ENCODE results near the gene MRPS10. TPM values are rescaled to one million over a fixed set of nuclear protein-coding genes. Genes with fewer than 3 reads are reported as not detected.

Gene MRPS10
- total RNA-seq, 2 experiments from 2014 or later: 39.7 to 40.7 TPM

DNA sequence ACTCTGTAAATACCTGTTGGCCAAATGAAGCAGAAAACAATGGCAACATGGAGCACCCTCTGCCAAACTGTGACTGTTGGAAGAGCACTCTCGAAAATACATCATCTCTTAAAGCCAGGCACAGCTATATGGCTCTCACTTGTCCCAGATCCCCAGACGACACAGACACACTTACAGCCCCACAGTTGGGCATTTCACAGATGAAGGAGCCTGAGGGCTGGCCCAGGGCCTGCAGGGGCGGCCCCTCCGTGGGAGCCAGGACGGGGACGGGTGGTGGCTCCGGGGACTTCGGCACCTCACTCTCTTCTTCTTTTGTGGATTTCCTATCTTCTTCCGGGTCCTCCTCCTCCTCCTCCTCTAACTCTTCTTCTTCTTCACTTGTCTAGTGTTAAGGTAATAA is 18.4 kb upstream of the MRPS10 start:
- peaks cover 13% of the 10 kb centered on the region for H3K4me1 Mint-ChIP-seq (ENCODE audit: low read depth)
- CTCF ChIA-PET: interaction anchor here (0.8 kb wide), 1 partner anchor 154 kb away, joined by 4 read pairs; no protein-coding TSS in a partner anchor
- intact Hi-C loops (cut with micrococcal nuclease): no loop called here
- H3K9me3 Mint-ChIP-seq: no peaks in the 10 kb centered on the region
- H3K27ac Mint-ChIP-seq: peak overlapping the region; percentile 76
- no peaks in the 10 kb centered on the region for H3K27me3 Mint-ChIP-seq (ENCODE audit: low read depth)
- peaks cover 6% of the 10 kb centered on the region for H3K36me3 Mint-ChIP-seq (ENCODE audit: low read depth)
- H3K4me3 Mint-ChIP-seq: no peak overlapping the region
- DNase-seq: no peak

DNA sequence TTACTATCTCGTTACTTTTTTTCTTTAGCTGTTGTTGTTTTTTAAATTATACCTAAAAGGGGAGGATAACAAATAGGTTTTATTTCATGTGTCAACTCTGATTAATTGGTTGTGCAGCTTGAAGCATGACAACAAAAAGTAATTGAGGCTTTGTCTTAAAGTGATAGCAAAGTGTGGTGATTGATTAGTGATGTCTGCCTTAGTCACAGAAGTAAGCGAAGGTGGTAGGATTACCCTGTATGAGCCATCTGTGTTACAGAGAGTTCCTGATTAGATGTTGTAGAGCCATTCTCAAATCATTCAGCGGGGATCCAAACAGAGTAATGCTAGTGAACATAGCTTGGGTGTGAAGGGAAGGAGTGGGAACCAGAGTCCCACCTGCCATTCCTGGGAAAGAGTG is 14.4 kb upstream of the MRPS10 start:
- H3K4me3 Mint-ChIP-seq: no peak overlapping the region

DNA sequence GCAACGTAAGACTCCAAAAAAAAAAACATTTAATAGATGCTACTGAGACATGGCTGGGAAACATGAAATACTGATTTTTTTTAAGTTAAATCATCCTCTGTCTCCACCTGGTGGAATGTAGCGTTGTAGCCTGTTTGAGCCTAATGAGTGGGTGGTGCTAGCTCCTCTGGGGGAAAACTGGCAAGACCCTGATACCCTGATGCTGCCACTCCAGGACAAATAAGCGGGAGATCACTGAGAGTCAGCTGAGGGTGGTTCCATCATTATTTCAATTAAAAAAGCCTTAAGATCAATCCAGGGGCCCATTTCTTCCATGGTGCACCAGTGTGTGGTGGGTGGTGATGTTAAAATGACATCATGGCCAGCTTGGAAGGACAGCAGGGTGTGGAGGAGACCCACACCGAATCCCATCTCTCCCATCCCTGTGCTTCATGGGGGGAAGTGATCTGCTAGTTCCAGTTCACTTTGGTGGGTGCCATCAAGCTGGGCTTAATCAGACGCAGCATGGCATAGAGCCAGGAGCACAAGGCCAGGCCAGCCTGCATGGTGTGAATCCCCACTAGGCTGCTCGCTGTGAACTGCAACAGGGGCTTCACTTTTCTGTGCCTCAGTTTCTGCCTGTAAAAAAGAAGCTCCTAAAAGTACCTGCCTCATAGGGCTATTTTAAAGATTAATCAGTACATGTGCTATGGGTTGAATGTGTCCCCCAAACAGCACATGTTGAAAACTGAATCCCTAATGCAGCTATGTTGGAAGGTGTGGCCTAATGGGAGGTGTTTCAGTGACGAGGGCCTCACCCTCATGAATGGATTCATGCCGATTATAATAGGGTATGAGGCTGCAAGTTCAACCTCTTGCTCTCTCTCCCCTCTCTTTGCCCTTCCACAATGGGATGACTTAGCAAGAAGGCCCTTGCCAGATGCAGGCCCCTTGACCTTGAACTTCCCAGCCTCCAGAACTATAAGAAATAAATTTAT is 13.0 kb upstream of the MRPS10 start:
- H3K4me1 Mint-ChIP-seq (ENCODE audit: low read depth): no peaks in the 10 kb centered on the region
- no peaks in the 10 kb centered on the region for H3K27me3 Mint-ChIP-seq (ENCODE audit: low read depth)
- no peaks in the 10 kb centered on the region for H3K9me3 Mint-ChIP-seq
- no peak for DNase-seq
- CTCF ChIA-PET: interaction anchor here (0.6 to 1.5 kb wide), 9 partner anchors 18 to 513 kb away, joined by 3 to 5 read pairs (median 4); no protein-coding TSS in a partner anchor
- H3K4me3 Mint-ChIP-seq: no peak overlapping the region
- intact Hi-C loops (cut with micrococcal nuclease): no loop called here
- peaks cover 4% of the 10 kb centered on the region for H3K36me3 Mint-ChIP-seq (ENCODE audit: low read depth)
- no peak overlapping the region for H3K27ac Mint-ChIP-seq

More for the DNA sequence above, 14.4 kb upstream of the MRPS10 start:
- intact Hi-C loops (cut with micrococcal nuclease): no loop called here
- H3K9me3 Mint-ChIP-seq: no peaks in the 10 kb centered on the region
- no peak overlapping the region for H3K27ac Mint-ChIP-seq
- DNase-seq: no peak
- no peaks in the 10 kb centered on the region for H3K27me3 Mint-ChIP-seq (ENCODE audit: low read depth)
- peaks cover 4% of the 10 kb centered on the region for H3K36me3 Mint-ChIP-seq (ENCODE audit: low read depth)
- H3K4me1 Mint-ChIP-seq (ENCODE audit: low read depth): peaks cover 9% of the 10 kb centered on the region
- CTCF ChIA-PET: interaction anchor here (1.3 to 3.1 kb wide), 2 partner anchors 16 to 315 kb away, joined by 3 to 11 read pairs; no protein-coding TSS in a partner anchor

DNA sequence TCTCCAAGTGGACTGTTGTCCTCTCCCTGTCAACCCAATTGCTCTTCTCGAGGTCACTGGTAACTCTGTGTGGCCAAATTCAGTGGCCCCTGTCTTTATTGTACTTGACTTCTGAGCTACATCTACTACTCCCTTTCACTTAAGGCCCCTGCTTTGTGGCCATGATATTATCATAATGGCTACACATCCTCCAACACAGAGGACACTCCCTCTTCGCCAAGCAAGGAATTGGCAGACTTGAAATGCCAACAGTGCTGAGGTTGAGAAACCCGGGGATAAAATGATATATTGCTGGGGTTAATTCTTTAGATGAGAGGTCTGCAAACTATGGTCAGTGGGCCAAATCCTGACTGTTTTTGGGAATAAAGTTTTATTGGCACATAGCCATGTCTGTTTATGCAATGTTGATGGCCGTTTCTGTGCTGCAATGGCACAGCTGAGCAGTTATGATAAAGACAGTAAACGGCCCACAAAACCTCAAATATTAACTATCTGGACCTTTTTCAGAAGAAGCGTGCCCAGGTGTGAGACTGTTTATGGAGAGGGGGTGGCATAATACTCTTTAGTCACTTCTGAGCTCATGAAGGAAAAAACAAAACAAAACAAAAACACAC is 12.0 kb upstream of the MRPS10 start:
- Mint-ChIP-seq H3K4me3 (no peak overlapping the region), H3K36me3 (ENCODE audit: low read depth) (peaks cover 4% of the 10 kb centered on the region), H3K27ac (no peak overlapping the region), H3K4me1 (ENCODE audit: low read depth) (peaks cover 4% of the 10 kb centered on the region), H3K27me3 (ENCODE audit: low read depth) (no peaks in the 10 kb centered on the region), H3K9me3 (no peaks in the 10 kb centered on the region)
- CTCF ChIA-PET: interaction anchor here (0.7 to 1.5 kb wide), 2 partner anchors 217 to 318 kb away, joined by 3 to 4 read pairs; no protein-coding TSS in a partner anchor
- no peak for DNase-seq
- intact Hi-C loops (cut with micrococcal nuclease): no loop called here

DNA sequence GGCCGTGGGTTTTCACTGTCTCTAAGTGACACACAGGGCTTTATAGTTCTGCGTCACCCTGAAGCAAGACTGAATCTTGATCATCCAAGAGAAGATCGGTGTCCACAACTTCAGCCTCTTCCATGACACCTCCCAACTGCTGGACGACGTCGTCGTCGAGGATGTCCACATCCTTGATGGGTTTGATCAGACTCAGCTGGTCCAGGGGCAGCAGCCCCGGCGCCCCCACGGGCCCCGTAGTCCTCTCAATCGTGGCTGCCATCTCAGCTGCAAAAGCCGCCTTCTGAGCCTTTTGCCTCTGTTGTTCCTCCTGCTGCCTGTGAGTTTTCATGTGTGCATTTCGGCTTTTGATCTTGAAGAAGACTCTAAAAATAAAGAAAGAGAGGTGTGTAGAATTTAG is 10.6 kb upstream of the MRPS10 start:
- CTCF ChIA-PET: no interaction called here
- Mint-ChIP-seq H3K9me3 (no peaks in the 10 kb centered on the region), H3K27ac (no peak overlapping the region), H3K4me3 (no peak overlapping the region), H3K4me1 (ENCODE audit: low read depth) (peaks cover 15% of the 10 kb centered on the region), H3K27me3 (ENCODE audit: low read depth) (no peaks in the 10 kb centered on the region), H3K36me3 (ENCODE audit: low read depth) (peaks cover 4% of the 10 kb centered on the region)
- intact Hi-C loops (cut with micrococcal nuclease): no loop called here
- DNase-seq: no peak

DNA sequence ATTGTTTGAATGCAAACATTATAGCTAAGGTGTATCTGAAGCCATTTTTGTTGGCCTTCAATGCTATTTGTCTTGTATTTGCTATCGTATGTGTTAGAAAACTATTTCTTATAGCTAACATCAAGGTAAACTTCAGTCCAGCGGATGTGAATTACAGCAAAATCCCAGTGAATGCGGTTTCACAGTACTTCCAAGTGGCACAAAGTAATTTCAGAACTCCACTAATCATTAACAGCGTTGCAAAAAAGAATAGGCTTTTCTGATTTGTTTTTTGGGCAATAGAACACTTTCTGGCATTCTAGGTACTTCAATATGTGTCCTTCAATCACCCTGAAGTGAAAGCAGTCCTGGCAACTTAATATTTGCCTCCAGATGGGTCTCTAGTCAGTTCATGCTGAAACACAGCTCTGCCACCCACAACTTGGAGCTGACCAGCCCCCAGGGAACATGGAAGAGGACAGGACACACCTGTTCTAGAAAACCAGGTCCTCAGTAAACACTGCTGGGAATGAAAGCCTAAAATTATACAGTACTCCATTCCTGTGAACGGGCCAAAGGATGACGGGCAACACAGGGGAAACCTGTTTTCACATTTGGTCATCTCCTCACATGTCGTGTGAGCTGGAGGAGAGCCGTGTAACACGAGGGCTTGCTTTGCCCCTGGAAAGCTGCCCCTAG is 9.7 kb upstream of the MRPS10 start:
- H3K36me3 Mint-ChIP-seq (ENCODE audit: low read depth): no peaks in the 10 kb centered on the region
- H3K9me3 Mint-ChIP-seq: no peaks in the 10 kb centered on the region
- no peaks in the 10 kb centered on the region for H3K27me3 Mint-ChIP-seq (ENCODE audit: low read depth)
- DNase-seq: no peak
- CTCF ChIA-PET: interaction anchor here (1.4 to 2.4 kb wide), 3 partner anchors 13 to 320 kb away, joined by 4 to 12 read pairs (median 10); no protein-coding TSS in a partner anchor
- H3K27ac Mint-ChIP-seq: no peak overlapping the region
- intact Hi-C loops (cut with micrococcal nuclease): no loop called here
- H3K4me1 Mint-ChIP-seq (ENCODE audit: low read depth): peaks cover 15% of the 10 kb centered on the region
- H3K4me3 Mint-ChIP-seq: no peak overlapping the region

DNA sequence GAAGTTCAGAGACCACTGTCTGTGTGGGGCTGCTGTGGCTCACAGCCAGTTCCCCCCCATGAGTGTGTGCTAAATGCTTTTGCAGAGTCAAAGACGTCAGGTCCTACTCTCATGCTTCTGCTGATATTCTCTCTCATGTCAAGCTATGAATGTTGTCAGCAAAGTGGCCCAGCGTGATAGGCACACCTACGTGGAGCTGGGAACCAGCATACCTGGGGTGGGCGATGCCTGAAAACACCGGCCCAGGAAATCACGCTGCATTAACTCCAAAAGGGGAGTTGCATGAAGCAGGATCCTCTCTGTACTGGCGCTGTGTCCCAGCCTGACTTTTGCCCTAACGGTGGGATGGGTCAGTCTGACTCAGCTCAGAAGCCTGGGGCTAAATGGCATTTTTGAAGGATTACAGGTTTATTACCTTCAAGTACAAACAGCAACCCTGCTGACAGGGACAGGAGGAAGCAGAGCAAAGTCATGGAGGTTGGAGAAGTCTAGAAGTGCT is 9.0 kb upstream of the MRPS10 start:
- Mint-ChIP-seq H3K9me3 (no peaks in the 10 kb centered on the region), H3K36me3 (ENCODE audit: low read depth) (no peaks in the 10 kb centered on the region), H3K4me3 (no peak overlapping the region), H3K4me1 (ENCODE audit: low read depth) (peaks cover 15% of the 10 kb centered on the region), H3K27me3 (ENCODE audit: low read depth) (no peaks in the 10 kb centered on the region), H3K27ac (no peak overlapping the region)
- intact Hi-C loops (cut with micrococcal nuclease): no loop called here
- DNase-seq: no peak
- CTCF ChIA-PET: interaction anchor here (0.5 to 2.4 kb wide), 5 partner anchors 12 to 321 kb away, joined by 3 to 12 read pairs (median 4); no protein-coding TSS in a partner anchor

DNA sequence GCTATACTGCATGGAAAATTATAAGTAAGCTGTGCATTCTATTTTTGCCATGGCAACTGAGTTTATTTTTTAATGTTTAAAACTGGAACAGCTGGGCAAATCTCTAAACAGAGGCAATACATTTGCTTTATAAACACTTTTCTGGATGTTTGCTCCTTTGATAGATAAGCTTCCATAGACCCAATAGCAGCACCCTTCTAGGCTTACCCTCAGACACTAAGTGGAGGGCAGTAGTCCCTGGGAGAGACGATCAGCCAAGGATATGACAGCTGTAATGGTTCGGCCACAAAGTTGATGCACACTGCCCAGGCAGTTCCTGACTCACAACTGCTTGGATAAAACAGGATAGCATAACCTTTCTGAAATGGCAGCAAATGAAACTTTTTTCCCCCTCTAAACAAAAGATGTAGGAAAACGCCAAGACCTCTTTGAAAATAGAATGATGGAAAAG is 8.5 kb upstream of the MRPS10 start:
- CTCF ChIA-PET: interaction anchor here (0.5 to 2.4 kb wide), 5 partner anchors 12 to 321 kb away, joined by 3 to 12 read pairs (median 4); no protein-coding TSS in a partner anchor
- H3K4me3 Mint-ChIP-seq: no peak overlapping the region

DNA sequence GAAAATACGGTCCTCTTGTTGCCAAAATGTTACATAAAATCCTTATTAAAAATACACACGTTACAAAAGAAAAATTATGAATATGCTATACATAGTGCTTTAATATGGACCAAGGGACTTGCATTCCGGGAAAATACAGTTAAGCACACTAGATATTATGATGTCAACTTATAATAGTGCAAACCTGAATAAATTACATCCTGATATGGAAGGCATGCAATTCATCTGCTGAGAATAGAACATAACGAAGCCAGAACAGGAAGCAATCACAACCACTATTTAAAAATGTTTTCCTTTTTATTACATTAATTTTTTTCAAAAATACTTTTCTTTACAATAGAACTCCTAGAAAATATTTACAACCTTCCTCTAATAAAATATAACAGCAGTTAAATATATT is 7.8 kb upstream of the MRPS10 start:
- no peaks in the 10 kb centered on the region for H3K27me3 Mint-ChIP-seq (ENCODE audit: low read depth)
- CTCF ChIA-PET: interaction anchor here (0.6 to 1.6 kb wide), 3 partner anchors 11 to 369 kb away, joined by 3 to 5 read pairs (median 4); no protein-coding TSS in a partner anchor
- intact Hi-C loops (cut with micrococcal nuclease): loop anchor here (2.0 kb wide), 1 partner anchor 115 kb away; no protein-coding TSS in a partner anchor
- no peak for DNase-seq
- no peak overlapping the region for H3K4me3 Mint-ChIP-seq
- H3K27ac Mint-ChIP-seq: no peak overlapping the region
- H3K36me3 Mint-ChIP-seq (ENCODE audit: low read depth): no peaks in the 10 kb centered on the region
- H3K9me3 Mint-ChIP-seq: no peaks in the 10 kb centered on the region
- H3K4me1 Mint-ChIP-seq (ENCODE audit: low read depth): peaks cover 22% of the 10 kb centered on the region

More for the DNA sequence above, 8.5 kb upstream of the MRPS10 start:
- peaks cover 17% of the 10 kb centered on the region for H3K4me1 Mint-ChIP-seq (ENCODE audit: low read depth)
- no peak for DNase-seq
- no peaks in the 10 kb centered on the region for H3K9me3 Mint-ChIP-seq
- no peaks in the 10 kb centered on the region for H3K27me3 Mint-ChIP-seq (ENCODE audit: low read depth)
- no peak overlapping the region for H3K27ac Mint-ChIP-seq
- no peaks in the 10 kb centered on the region for H3K36me3 Mint-ChIP-seq (ENCODE audit: low read depth)
- intact Hi-C loops (cut with micrococcal nuclease): no loop called here

DNA sequence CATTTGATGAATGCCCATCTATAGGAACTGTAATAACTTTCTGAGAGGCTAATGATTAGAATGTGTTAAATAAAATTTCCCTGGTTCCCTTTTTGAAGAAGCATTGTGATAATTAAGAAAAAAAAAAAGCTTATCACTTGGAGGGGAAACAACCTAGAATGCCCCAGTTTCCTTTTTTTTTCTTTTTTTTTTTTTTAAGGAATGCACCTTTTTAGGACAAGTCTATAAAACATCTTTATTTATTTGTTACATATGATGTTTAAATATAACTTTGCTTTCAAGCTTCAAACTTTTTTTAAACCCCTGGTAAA is 7.3 kb upstream of the MRPS10 start:
- H3K27me3 Mint-ChIP-seq (ENCODE audit: low read depth): no peaks in the 10 kb centered on the region
- H3K4me1 Mint-ChIP-seq (ENCODE audit: low read depth): peaks cover 22% of the 10 kb centered on the region
- intact Hi-C loops (cut with micrococcal nuclease): loop anchor here (2.0 kb wide), 1 partner anchor 116 kb away; no protein-coding TSS in a partner anchor
- CTCF ChIA-PET: interaction anchor here (0.6 to 1.6 kb wide), 2 partner anchors 10 to 370 kb away, joined by 3 to 5 read pairs; no protein-coding TSS in a partner anchor
- DNase-seq: no peak
- no peak overlapping the region for H3K27ac Mint-ChIP-seq
- H3K4me3 Mint-ChIP-seq: no peak overlapping the region
- H3K9me3 Mint-ChIP-seq: no peaks in the 10 kb centered on the region
- no peaks in the 10 kb centered on the region for H3K36me3 Mint-ChIP-seq (ENCODE audit: low read depth)

DNA sequence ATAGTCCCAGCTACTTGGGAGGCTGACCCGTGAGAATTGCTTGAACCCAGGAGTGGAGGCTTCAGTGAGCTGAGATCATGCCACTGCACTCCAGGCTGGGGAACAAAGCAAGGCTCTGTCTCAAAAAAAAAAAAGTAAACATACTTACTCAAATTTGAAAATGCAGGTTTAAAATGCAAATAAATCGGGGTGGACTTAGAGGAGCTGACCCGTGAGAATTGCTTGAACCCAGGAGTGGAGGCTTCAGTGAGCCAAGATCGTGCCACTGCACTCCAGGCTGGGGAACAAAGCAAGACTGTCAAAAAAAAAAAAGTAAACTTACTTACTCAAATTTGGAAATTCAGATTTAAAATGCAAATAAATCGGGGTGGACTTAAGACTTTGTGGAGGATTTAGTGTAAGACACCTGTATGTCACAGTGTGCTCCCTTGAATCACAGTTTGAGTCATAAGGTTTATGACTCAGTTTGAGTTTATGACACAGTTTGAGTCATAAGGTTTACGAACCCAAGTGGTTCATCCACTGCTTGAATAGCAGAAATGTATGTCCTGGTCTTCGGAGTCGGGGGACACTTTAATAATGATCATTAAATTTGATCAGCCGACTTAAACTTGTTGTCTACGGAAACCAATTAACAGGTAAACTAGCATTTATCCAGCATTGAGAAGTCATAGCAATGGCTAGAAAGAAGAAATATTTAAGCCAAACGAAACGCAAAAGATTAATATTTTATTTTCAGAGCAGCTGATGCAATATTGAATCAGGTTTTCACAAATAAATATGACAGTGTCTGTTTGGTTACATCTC is 6.8 kb upstream of the MRPS10 start:
- intact Hi-C loops (cut with micrococcal nuclease): loop anchor here (1.0 to 2.0 kb wide), 4 partner anchors 13 to 166 kb away; no protein-coding TSS in a partner anchor
- Mint-ChIP-seq H3K9me3 (no peaks in the 10 kb centered on the region), H3K4me1 (ENCODE audit: low read depth) (peaks cover 22% of the 10 kb centered on the region), H3K4me3 (peak overlapping the region; percentile 36), H3K36me3 (ENCODE audit: low read depth) (no peaks in the 10 kb centered on the region), H3K27me3 (ENCODE audit: low read depth) (no peaks in the 10 kb centered on the region), H3K27ac (peak overlapping the region; percentile 80)
- CTCF ChIA-PET: interaction anchor here (0.6 to 1.6 kb wide), 3 partner anchors 10 to 370 kb away, joined by 3 to 5 read pairs (median 3); no protein-coding TSS in a partner anchor
- peak; percentile 17 for DNase-seq

Data from activated naive CD4-positive, alpha-beta T cell treated with anti-CD3 and anti-CD28 coated beads for 36 hours (primary cell).